GM12873 (cell line): Measurements from ENCODE around the gene PACSIN2.

Experiments
- TF ChIP-seq, protein P1 (sequence below): IDR thresholded peaks from 2 replicates; pipeline ENCODE4 v1.5.1; 2012; ENCODE audit warnings: low read depth, mild to moderate bottlenecking, moderate library complexity, low read length, control low read depth; ENCODE audit not compliant: insufficient read depth; ENCODE audit errors: missing control alignments

The PACSIN2 gene

DNA sequence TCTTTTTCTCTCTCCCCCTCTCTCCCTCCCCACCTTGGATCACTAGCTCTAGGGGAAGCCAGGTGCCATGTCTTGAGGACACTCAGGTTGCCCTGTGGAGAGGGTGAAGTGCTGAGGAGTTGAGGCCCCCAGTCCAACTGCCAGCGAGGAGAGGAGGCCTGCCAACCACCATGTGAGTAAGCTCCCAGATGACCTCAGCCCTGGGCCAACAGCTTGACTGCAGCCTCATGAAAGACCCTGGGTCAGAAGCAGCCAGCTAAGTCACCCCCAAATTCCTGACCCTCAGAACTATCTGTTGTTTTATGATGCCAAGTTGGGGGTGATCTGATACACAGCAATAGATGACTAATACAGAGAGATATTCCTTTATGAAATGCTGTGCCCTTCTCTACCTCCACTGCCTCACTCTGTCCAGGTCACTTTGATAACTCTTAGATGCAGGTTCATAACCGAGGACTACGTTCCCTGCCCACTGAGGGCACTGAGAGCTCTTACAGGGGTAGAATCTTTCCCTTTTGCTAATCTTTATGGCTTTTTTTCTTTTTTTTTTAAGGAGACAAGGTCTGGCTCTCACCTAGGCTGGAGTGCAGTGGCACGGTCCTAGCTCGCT, 165.9 kb downstream of the PACSIN2 start:
- TF ChIP-seq, protein P1, sequence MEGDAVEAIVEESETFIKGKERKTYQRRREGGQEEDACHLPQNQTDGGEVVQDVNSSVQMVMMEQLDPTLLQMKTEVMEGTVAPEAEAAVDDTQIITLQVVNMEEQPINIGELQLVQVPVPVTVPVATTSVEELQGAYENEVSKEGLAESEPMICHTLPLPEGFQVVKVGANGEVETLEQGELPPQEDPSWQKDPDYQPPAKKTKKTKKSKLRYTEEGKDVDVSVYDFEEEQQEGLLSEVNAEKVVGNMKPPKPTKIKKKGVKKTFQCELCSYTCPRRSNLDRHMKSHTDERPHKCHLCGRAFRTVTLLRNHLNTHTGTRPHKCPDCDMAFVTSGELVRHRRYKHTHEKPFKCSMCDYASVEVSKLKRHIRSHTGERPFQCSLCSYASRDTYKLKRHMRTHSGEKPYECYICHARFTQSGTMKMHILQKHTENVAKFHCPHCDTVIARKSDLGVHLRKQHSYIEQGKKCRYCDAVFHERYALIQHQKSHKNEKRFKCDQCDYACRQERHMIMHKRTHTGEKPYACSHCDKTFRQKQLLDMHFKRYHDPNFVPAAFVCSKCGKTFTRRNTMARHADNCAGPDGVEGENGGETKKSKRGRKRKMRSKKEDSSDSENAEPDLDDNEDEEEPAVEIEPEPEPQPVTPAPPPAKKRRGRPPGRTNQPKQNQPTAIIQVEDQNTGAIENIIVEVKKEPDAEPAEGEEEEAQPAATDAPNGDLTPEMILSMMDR: no peak

DNA sequence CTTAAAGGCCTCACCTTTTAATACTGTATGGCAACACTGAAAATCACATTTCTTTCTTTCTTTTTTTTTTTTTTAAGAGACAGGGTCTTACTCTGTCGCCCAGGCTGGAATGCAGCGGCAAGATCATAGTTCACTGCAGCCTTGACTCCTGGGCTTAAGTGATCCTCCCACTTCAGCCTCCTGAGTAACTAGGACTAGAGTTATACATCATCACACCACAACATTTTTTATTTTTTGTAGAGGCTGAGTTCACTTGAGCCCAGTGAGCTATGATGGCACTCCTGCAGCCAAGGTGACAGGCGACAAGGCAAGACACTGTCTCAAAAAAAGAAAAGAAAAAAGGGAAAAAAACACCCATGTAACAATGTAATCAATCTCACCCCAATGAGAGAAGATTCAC, 167.8 kb downstream of the PACSIN2 start:
- TF ChIP-seq, protein P1: no peak

DNA sequence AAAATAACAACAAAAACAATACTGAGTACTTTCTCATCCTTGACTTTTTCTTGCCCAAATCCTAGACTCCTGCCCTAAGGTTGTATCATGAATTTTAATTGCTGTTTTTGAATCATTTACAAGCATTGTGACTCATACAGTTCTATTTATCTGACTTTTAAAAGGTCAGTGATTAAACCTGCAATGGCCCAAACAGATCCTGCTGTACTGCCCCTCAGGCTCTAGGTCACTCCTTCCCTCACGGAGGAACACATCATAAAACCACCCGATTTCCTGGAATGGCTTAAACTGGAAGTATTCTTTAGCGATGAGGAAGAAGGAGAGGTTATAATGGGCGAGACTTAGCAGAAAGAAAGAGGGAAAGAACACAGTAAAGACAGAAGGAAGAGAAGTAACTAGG, 170.2 kb downstream of the PACSIN2 start:
- TF ChIP-seq, protein P1: no peak

DNA sequence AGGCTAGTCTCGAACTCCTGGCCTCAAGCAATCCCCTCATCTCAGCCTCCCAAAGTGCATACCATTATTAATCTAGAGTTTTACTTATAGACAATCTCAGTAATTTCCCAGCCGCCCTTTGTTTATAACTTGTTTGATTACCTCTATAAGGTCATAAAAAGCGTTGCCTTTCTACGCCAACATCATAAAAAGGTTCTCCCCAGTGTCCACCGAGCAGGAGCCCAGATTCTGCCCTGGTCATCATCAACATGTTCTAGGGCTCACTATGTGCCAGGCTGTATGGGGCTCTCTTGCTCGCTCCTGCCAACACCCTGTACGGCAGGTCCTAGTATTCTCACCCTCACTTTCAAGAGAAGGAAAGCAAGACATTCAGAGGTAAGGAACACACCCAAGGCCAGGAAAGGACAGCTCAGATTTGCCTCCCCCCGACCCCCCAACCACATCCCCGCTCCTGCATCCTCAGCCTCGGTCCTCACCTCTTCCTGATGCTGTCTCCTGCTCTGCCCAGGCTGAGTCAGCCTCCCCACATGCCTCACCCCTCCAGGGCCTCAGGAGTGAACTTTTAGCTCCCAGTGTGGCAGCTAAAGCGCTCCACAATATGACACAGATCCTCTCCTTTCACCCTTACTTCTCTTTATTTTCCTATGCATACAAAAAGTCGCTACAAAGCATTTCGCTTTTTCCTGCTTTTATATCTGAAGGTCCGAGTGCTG, 172.1 kb downstream of the PACSIN2 start:
- TF ChIP-seq, protein P1: no peak

DNA sequence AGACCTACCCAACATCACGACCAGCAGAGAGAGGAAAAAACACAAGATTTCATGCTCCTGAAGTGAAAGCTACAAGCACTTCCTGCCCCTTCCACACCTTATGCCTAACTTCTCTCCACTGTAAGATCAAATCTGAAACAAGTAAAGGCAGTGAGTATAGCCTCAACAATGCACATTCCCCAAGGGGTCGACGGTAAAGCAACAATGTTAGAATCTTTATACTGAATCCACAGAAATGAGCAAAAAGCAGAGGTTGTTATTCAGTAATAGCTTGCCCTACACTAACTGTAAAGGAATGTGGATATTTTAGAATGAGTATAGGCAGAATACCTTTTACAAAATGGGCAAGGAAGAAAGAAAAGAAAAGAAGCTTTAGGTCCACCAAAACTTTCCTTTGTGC, 173.5 kb downstream of the PACSIN2 start:
- TF ChIP-seq, protein P1: no peak

DNA sequence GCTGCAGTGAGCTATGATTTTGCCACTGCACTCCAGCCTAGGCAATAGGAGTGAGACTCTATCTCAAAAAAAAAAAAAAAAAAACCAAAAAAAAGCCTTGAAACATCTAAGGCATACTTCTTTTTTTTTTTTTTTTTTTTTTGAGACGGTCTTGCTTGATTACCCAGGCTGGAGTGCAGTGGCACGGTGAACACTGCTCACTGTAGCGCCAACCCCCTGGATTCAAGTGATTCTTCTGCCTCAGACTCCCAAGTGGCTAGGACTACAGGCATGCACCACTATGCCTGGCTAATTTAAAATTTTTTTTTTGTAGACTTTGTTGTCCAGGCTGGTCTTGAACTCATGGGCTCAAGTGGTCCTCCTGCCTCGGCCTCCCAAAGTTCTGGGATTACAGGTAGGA, 177.4 kb downstream of the PACSIN2 start:
- TF ChIP-seq, protein P1: no peak

DNA sequence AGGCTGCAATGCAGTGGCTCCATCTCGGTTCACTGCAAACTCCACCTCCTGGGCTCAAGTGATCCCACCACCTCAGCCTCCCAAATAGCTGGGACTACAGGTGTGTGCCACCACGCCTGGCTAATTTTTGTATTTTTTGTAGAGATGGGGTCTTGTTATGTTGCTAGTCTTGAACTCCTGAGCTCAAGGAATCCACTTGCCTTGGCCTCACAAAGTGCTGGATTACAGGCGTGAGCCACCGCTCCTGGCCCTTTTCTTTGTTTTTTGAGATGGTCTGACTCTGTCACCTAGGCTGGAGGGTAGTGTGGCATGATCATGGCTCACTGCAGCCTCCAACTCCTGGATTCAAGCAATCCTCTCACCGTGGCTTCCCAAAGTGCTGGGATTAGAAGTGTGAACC, 178.9 kb downstream of the PACSIN2 start:
- TF ChIP-seq, protein P1: no peak
